ENCODE measurements around the gene PFKP.
"Not testable (repeated sequence)": the region's sequence is repeated elsewhere in the genome, so short reads cannot be mapped to it uniquely, and the experiment has no call there.

PFKP gene

GRCh38 chr10:3099291-3100092 is 32.1 kb downstream of the PFKP start:
- Histone ChIP-seq H3K36me3 (ENCODE audit: control insufficient read depth, insufficient read depth, low read length) (peaks cover 9% of the 10 kb centered on the region), H3K9ac (ENCODE audit: low read length) (no peak overlapping the region), H3K27me3 (ENCODE audit: control insufficient read depth, insufficient read depth, low read length) (no peaks in the 10 kb centered on the region), H3K27ac (ENCODE audit: low read depth, low read length) (no peak overlapping the region), H3K4me1 (ENCODE audit: control insufficient read depth, insufficient read depth, low read length) (peaks cover 17% of the 10 kb centered on the region), H3K4me3 (ENCODE audit: low read length) (no peak overlapping the region)

- peaks cover 14% of the 10 kb centered on the region for H3K36me3 ChIP-seq (ENCODE audit: control insufficient read depth, insufficient read depth, low read length)
- peaks cover 10% of the 10 kb centered on the region for H3K4me1 ChIP-seq (ENCODE audit: control insufficient read depth, insufficient read depth, low read length)
- no peaks in the 10 kb centered on the region for H3K27me3 ChIP-seq (ENCODE audit: control insufficient read depth, insufficient read depth, low read length)
These were observed 32.9 kb downstream of the PFKP start for GRCh38 chr10:3100093-3100792.

GRCh38 chr10:3100856-3101640 is 33.7 kb downstream of the PFKP start:
- Histone ChIP-seq H3K4me1 (ENCODE audit: control insufficient read depth, insufficient read depth, low read length) (peaks cover 5% of the 10 kb centered on the region), H3K4me3 (ENCODE audit: low read length) (no peak overlapping the region), H3K36me3 (ENCODE audit: control insufficient read depth, insufficient read depth, low read length) (peaks cover 16% of the 10 kb centered on the region), H3K27me3 (ENCODE audit: control insufficient read depth, insufficient read depth, low read length) (no peaks in the 10 kb centered on the region), H3K27ac (ENCODE audit: low read depth, low read length) (no peak overlapping the region), H3K9ac (ENCODE audit: low read length) (no peak overlapping the region)

More at GRCh38 chr10:3100093-3100792, 32.9 kb downstream of the PFKP start:
- no peak overlapping the region for H3K4me3 ChIP-seq (ENCODE audit: low read length)
- no peak overlapping the region for H3K9ac ChIP-seq (ENCODE audit: low read length)
- H3K27ac ChIP-seq (ENCODE audit: low read depth, low read length) = no peak overlapping the region

- no peaks in the 10 kb centered on the region for H3K4me1 ChIP-seq (ENCODE audit: control insufficient read depth, insufficient read depth, low read length)
- peak overlapping the region; percentile 60 for H3K27ac ChIP-seq (ENCODE audit: low read depth, low read length)
- H3K27me3 ChIP-seq (ENCODE audit: control insufficient read depth, insufficient read depth, low read length) = no peaks in the 10 kb centered on the region
- no peak overlapping the region for H3K9ac ChIP-seq (ENCODE audit: low read length)
- H3K4me3 ChIP-seq (ENCODE audit: low read length) = no peak overlapping the region
- peaks cover 16% of the 10 kb centered on the region for H3K36me3 ChIP-seq (ENCODE audit: control insufficient read depth, insufficient read depth, low read length)
These were observed 35.5 kb downstream of the PFKP start for GRCh38 chr10:3102720-3103427.

- H3K27ac ChIP-seq (ENCODE audit: low read depth, low read length) = no peak overlapping the region
These were observed 36.3 kb downstream of the PFKP start for GRCh38 chr10:3103646-3104045.

GRCh38 chr10:3104251-3104918 is 37.0 kb downstream of the PFKP start:
- H3K27me3 ChIP-seq (ENCODE audit: control insufficient read depth, insufficient read depth, low read length) = no peaks in the 10 kb centered on the region
- no peak overlapping the region for H3K9ac ChIP-seq (ENCODE audit: low read length)
- H3K27ac ChIP-seq (ENCODE audit: low read depth, low read length) = no peak overlapping the region
- H3K36me3 ChIP-seq (ENCODE audit: control insufficient read depth, insufficient read depth, low read length) = peaks cover 20% of the 10 kb centered on the region
- H3K4me3 ChIP-seq (ENCODE audit: low read length) = no peak overlapping the region
- H3K4me1 ChIP-seq (ENCODE audit: control insufficient read depth, insufficient read depth, low read length) = no peaks in the 10 kb centered on the region

More at GRCh38 chr10:3103646-3104045, 36.3 kb downstream of the PFKP start:
- Histone ChIP-seq H3K27me3 (ENCODE audit: control insufficient read depth, insufficient read depth, low read length) (no peaks in the 10 kb centered on the region), H3K36me3 (ENCODE audit: control insufficient read depth, insufficient read depth, low read length) (peaks cover 16% of the 10 kb centered on the region), H3K9ac (ENCODE audit: low read length) (no peak overlapping the region), H3K4me3 (ENCODE audit: low read length) (no peak overlapping the region), H3K4me1 (ENCODE audit: control insufficient read depth, insufficient read depth, low read length) (no peaks in the 10 kb centered on the region)

GRCh38 chr10:3105166-3105565 is 37.8 kb downstream of the PFKP start:
- Histone ChIP-seq H3K9ac (ENCODE audit: low read length) (no peak overlapping the region), H3K27me3 (ENCODE audit: control insufficient read depth, insufficient read depth, low read length) (no peaks in the 10 kb centered on the region), H3K4me1 (ENCODE audit: control insufficient read depth, insufficient read depth, low read length) (no peaks in the 10 kb centered on the region), H3K36me3 (ENCODE audit: control insufficient read depth, insufficient read depth, low read length) (peaks cover 17% of the 10 kb centered on the region), H3K27ac (ENCODE audit: low read depth, low read length) (no peak overlapping the region), H3K4me3 (ENCODE audit: low read length) (no peak overlapping the region)

GRCh38 chr10:3105905-3106304 is 38.6 kb downstream of the PFKP start:
- Histone ChIP-seq H3K27ac (ENCODE audit: low read depth, low read length) (no peak overlapping the region), H3K4me1 (ENCODE audit: control insufficient read depth, insufficient read depth, low read length) (no peaks in the 10 kb centered on the region), H3K9ac (ENCODE audit: low read length) (no peak overlapping the region), H3K27me3 (ENCODE audit: control insufficient read depth, insufficient read depth, low read length) (no peaks in the 10 kb centered on the region), H3K36me3 (ENCODE audit: control insufficient read depth, insufficient read depth, low read length) (peaks cover 14% of the 10 kb centered on the region), H3K4me3 (ENCODE audit: low read length) (no peak overlapping the region)

GRCh38 chr10:3106328-3106727 is 39.0 kb downstream of the PFKP start:
- H3K4me1 ChIP-seq (ENCODE audit: control insufficient read depth, insufficient read depth, low read length); H3K9ac ChIP-seq (ENCODE audit: low read length); H3K4me3 ChIP-seq (ENCODE audit: low read length); H3K27ac ChIP-seq (ENCODE audit: low read depth, low read length); H3K27me3 ChIP-seq (ENCODE audit: control insufficient read depth, insufficient read depth, low read length): not testable (repeated sequence)
- H3K36me3 ChIP-seq (ENCODE audit: control insufficient read depth, insufficient read depth, low read length) = peaks cover 14% of the 10 kb centered on the region

- no peak overlapping the region for H3K9ac ChIP-seq (ENCODE audit: low read length)
- H3K4me3 ChIP-seq (ENCODE audit: low read length) = no peak overlapping the region
- H3K36me3 ChIP-seq (ENCODE audit: control insufficient read depth, insufficient read depth, low read length) = peaks cover 14% of the 10 kb centered on the region
- H3K27me3 ChIP-seq (ENCODE audit: control insufficient read depth, insufficient read depth, low read length) = no peaks in the 10 kb centered on the region
- no peak overlapping the region for H3K27ac ChIP-seq (ENCODE audit: low read depth, low read length)
- H3K4me1 ChIP-seq (ENCODE audit: control insufficient read depth, insufficient read depth, low read length) = no peaks in the 10 kb centered on the region
These were observed 39.6 kb downstream of the PFKP start for GRCh38 chr10:3106928-3107425.

GRCh38 chr10:3107426-3107961 is 40.1 kb downstream of the PFKP start:
- no peaks in the 10 kb centered on the region for H3K27me3 ChIP-seq (ENCODE audit: control insufficient read depth, insufficient read depth, low read length)
- H3K27ac ChIP-seq (ENCODE audit: low read depth, low read length) = peak overlapping the region; percentile 21
- no peak overlapping the region for H3K9ac ChIP-seq (ENCODE audit: low read length)
- H3K36me3 ChIP-seq (ENCODE audit: control insufficient read depth, insufficient read depth, low read length) = peaks cover 14% of the 10 kb centered on the region
- H3K4me1 ChIP-seq (ENCODE audit: control insufficient read depth, insufficient read depth, low read length) = no peaks in the 10 kb centered on the region
- no peak overlapping the region for H3K4me3 ChIP-seq (ENCODE audit: low read length)
